GM19025 (cell line): ENCODE measurements around the gene SSR2.
"Not testable (repeated sequence)": the region's sequence is repeated elsewhere in the genome, so short reads cannot be mapped to it uniquely, and the experiment has no call there.

ENCODE experiments used
- ATAC-seq: cut with Tn5 transposase; IDR thresholded peaks from one replicate; pipeline ENCODE4 v1.9.1; 2021; ENCODE audit warnings: mild to moderate bottlenecking, low read depth, moderate library complexity; ENCODE audit not compliant: unreplicated experiment

SSR2 gene

GRCh38 chr1:156001021-156001661 lies 19.6 kb downstream of the SSR2 start:
- ATAC-seq, result no peak

DNA sequence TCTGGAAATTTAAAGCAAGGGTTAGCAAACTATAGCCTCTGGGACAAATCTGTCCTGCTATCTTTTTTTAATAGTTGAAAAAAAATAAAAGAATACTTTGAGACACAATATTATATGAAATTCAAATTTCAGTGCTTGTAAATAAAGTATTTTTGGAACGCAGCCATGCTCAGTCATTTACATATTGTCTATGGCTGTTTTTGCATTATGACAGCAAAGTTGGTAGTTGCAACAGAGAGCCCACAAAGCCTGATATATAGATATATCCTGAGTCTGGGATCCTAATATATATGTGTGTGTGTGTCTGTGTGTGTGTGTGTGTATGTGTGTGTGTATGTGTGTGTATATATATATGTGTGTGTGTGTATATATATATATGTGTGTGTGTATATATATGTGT lies 20.8 kb downstream of the SSR2 start:
- no peak for ATAC-seq

DNA sequence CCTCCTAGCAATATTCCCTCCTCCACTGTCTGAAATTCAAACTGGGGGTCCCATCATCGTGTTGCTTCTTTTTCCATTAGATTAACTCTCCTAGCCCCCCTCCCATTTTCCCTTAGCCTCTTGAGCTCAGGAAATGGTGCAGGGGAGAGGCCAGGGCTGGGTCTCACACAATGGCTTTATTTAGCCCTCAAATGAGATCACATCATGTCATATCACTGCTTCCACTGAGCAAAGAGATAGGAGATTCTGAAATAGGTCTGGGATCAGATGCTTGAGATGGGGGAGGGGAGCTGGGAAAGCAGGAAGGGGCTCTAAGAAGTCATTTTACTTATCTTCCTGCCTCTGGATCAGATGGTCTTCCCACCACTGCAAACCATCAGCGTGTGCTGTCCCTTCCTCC lies 24.6 kb downstream of the SSR2 start:
- ATAC-seq, result no peak

- ATAC-seq, result no peak
Measured at GRCh38 chr1:155993595-155993994, 27.2 kb downstream of the SSR2 start.

DNA sequence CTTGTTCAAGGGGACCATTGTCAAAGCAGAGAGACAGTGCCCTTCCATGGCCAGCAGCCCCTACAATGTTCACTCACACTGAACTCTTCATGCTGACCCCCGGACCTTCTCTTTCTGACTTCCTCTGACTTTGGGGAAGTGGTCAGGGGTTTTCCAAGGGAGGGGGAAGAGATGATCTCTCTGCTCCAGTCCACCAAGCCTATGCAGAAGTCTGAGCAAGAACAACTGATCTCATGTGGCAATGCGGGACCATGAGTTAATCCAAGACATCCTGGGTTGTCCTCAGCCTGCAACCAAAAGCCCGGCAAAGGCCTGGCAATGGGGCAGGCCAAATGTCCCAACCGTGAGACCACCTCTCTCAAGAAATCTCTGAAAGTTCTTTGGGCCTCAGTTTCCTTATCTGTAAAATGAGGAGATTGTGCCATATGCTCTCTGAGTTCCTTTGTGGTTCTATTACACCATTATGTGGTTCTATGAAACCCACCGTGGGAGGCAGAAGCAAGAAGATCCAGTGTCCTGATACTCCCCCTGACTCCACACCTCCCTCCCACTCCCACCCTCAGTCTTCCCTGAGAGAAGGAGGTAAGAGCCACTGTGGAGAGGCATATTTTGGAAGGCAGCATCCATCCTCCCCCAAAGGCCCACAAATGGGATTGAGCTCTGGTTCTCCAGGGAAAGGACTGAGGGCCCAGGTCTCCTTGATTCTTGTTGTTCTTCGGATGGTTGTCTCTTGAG lies 30.6 kb downstream of the SSR2 start:
- ATAC-seq, result no peak

- no peak for ATAC-seq
Measured at GRCh38 chr1:155989242-155990004, 31.3 kb downstream of the SSR2 start.

GRCh38 chr1:155984903-155985645 lies 35.7 kb downstream of the SSR2 start:
- not testable (repeated sequence) for ATAC-seq

DNA sequence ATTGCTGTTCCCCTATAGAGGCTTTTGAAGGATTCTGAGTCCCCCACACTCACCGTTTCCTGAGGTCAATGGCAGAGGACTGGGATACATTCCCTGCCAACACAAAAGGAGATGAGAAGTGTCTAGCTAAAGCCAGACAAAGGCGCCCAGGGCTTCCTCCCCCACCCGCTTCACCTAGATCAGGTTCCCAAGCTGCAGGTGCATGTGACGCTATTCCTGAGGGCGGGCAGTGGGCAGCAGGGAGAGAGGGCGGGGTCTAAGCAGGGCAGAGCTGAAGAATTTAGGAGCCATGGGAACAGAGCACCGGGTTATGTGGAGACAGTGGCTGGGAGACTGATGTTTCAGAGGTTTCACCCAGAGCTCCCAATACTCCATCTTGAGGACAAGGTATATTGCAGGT lies 36.4 kb downstream of the SSR2 start:
- ATAC-seq, result no peak

DNA sequence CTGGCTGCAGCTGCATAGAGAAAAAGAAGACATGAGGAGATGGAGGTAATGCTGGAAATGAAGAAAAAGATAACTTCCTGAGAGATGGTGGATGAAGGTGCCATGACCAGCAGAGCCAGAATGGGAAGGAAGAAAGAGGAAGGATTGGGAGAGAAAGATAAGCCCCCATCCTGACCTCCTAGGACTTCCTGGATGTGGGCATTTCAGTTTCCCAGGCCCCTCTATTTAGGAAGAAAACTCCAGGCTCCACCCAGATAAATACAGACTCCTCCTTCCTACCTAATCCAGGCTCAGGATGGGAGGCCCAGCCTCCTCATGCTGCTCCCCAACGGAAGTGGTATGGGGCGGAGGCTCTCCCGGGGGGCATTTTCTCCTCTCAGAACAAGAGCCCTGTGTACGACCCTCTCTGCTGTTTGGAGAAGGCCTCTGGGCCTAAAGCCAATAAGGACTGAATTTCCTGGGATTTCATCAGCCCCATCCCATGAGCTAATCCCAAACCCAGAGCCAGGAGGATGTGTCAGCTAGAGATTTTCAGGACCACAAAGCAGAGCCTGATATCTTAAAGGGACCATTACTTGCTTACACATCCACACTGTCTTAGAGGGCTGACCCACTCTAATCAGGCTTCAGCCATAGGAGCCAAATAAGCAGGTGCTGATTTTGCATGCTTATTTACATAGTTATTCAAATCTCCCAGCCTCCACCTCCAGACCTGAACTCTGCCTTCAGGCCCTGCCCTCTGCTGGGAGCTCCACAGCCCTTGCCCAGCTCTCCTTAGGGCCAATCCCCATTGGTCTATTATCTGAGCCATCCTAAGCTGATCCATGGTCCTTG lies 37.3 kb downstream of the SSR2 start:
- ATAC-seq, result peak; percentile 51

GRCh38 chr1:155982106-155982505 lies 38.6 kb downstream of the SSR2 start:
- no peak for ATAC-seq

DNA sequence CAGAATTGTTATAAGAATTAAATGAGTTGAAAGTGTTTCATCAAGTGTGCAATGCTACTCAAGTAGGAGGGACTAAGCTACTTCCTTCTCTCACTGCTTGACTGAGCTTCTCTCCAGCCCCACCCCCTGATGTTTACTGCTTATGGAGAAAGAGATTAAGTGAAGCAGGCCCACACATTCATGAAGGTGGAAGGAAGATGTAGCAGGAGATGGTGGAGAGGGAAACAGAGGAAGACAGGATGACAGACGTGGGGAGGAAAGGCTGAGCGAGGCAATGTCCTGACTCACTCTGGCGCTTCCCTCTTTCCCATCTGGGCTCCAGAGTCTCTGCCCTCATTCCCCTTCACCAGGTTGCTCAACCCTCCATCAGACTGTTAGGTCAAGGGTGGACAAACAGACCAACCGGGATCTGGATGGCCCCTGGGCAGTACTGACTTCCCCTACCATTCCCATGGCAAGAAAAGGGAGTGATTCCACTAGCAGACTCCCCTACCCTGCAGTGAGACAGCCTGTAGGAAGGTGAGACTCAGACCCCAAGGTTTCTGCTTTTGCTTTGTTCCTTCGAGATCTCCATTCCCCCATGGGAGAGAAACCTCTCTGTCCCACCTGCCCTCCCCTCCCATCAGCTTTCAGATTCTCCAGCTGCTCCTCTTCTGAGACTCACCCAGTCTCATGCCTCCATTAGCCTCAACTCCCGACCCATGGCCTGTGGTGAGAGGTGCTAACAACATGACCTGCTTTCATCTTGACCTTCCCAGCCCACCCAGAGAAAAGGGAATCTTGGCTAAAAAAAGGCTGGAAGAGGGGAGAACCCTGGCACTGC lies 39.3 kb downstream of the SSR2 start:
- no peak for ATAC-seq

GRCh38 chr1:155979597-155980343 lies 41.0 kb downstream of the SSR2 start:
- no peak for ATAC-seq

DNA sequence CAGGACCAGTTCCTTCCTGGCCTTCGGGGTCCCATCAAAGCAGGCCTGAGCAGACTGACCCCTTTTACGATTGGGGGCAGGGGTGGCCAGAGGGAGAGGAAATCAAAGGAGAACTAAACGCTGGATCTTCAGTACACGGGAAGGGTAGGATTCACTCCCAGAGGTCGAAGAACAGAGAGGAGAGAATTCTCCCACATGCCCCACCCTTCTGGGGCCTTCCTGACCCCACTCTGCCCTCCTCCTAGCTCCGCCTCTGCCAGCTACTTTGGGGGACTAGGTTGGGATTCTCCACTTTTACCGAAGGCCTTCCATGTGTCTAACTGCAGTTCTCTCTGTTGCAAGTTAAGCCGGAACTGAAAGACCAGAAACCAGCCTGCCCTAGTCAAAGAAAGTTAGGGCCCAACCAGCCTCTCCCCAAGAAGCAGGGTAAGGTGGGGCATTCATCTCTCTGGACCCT lies 41.8 kb downstream of the SSR2 start:
- no peak for ATAC-seq

GRCh38 chr1:155978325-155978972 lies 42.3 kb downstream of the SSR2 start, which contains the start of gene ARHGEF2:
Gene ARHGEF2 (minus strand): TSS chr1:155978547. CDS start chr1:155978427, 120 bp downstream.
- no peak for ATAC-seq

GRCh38 chr1:155977690-155978324 lies 42.9 kb downstream of the SSR2 start:
- no peak for ATAC-seq

DNA sequence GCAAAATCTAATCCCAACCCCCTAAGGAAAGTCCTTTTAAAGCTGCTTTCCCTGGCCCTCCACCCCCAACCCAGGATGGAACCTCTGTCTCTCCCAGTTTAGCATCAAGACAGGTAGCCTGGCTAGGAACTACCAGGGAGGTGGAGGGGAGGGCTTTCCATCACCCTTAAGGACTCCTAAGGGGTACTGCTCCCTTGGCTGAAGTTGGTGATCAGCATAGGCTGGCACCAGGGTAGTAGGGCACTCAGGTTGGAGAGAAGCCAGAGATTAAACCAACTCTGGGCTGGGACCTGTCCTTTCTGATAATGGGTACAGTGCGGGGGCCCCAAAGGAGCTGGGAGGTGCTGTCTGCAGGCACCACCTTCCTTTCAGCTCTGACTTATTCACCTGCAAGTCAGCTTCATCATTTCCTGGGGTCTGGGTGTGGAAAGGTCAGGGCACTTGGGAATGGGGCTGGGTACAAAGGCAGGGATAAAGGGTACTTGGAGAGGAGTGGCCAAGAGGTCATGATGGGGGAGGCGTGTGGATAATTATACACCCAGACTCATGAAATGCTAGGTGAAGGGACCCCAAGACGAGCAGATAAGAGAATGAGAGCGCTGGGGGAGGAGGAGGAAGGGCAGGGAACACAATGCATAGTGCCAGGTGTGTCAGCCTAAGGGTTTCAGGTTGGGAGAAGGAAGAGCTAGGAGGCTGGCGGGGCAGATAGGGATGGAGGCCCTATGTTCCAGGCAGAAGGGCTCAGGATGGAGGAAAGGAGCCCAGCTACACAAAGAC lies 43.6 kb downstream of the SSR2 start:
- ATAC-seq, result no peak
